Activated CD8-positive, alpha-beta T cell treated with anti-CD3 and anti-CD28 coated beads for 36 hours (primary cell): ENCODE measurements around the gene CBFA2T3. TPM values are rescaled to one million over a fixed set of nuclear protein-coding genes. Genes with fewer than 3 reads are reported as not detected.

Experiments used
- ATAC-seq: fragments of 200-7000 bp; cut with Tn5 transposase; one replicate; pipeline ENCODE4 v1.10.0; 2021; ENCODE audit warnings: mild to moderate bottlenecking, moderate library complexity
- CTCF ChIA-PET: fragments of 350-600 bp; sonication (Branson Sonifier 250); formaldehyde crosslinking; loops from one replicate; lab custom pipeline; 2021; ENCODE audit warnings: antibody characterized with exemption; lab: Charles Lee
- POLR2A ChIA-PET: fragments of 350-600 bp; sonication (Branson Sonifier 250); formaldehyde crosslinking; loops from one replicate; lab custom pipeline; 2021; ENCODE audit warnings: antibody characterized with exemption; lab: Charles Lee
- DNase-seq: peaks from one replicate; pipeline ENCODE4 v3.0.0-alpha.2; 2020
- H3K27ac Mint-ChIP-seq: one replicate; pipeline ENCODE4 v1.8.0; 2021; ENCODE audit warnings: mild to moderate bottlenecking, mixed read lengths
- H3K27me3 Mint-ChIP-seq: one replicate; pipeline ENCODE4 v1.8.0; 2021; ENCODE audit warnings: mixed read lengths
- H3K36me3 Mint-ChIP-seq: one replicate; pipeline ENCODE4 v1.8.0; 2021; ENCODE audit warnings: low read depth, mixed read lengths
- H3K4me1 Mint-ChIP-seq: one replicate; pipeline ENCODE4 v1.8.0; 2021; ENCODE audit warnings: low read depth, mixed read lengths
- H3K4me3 Mint-ChIP-seq: one replicate; pipeline ENCODE4 v1.8.0; 2021; ENCODE audit warnings: mild to moderate bottlenecking, moderate library complexity, mixed read lengths
- H3K9me3 Mint-ChIP-seq: one replicate; pipeline ENCODE4 v1.8.0; 2021; ENCODE audit warnings: mixed read lengths
- intact Hi-C: fragments of 100-400 bp; cut with micrococcal nuclease; formaldehyde crosslinking; loops from one replicate; pipeline ENCODE4 v1.10.0; 2022
- total RNA-seq, 2 experiments: library from RNA; stranded (reverse); gene quantifications; one replicate each; pipeline ENCODE4 v1.2.3, GENCODE V29; 2021
- TF ChIP-seq, protein P1 (sequence below): fragments of 200-600 bp; IDR thresholded peaks from one replicate; pipeline ENCODE4 v1.8.0; 2022; ENCODE audit warnings: antibody characterized with exemption, mild to moderate bottlenecking

The CBFA2T3 gene
- total RNA-seq, 2 experiments from 2014 or later: 0.14 to 0.34 TPM

DNA sequence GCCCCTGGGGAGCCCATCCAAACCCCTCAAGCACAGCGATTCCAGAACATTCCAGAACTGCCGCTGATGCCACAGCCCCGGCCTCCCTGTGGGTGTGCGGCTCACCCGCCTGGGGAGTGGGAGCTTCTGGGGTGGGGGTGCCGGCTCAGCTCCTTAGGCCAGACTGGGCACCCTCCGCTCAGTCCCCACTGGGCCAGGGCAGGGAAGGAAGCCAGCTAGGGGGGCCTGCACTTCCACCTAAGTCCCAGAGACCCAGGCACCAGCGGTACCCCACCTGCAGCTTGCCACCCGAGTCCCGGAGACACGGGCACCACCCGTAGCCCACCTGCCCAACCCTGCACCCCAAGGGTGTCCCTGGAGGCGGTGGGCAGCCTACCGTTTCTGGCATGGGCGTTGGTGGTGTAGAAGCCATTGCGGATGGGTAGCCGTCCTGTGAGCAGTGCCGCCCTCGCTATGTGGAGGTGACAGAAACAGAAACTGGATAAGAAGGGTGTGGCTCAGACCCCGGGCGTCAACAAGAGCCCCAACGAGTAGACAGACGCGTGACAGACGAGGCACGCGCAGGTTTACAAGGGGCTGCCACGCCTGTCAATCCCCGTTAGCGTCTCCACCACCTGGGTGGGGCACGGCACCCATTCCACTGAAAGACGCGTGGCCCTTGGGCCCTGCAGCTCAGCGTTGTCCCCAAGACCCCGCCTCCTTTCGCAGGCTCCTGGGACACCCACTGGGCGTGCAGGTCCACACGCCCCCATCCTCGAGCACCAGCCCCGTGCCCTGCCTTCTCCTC is 135.3 kb downstream of the CBFA2T3 start:
- intact Hi-C loops: loop anchor here (10.0 kb wide), 1 partner anchor 63 kb away; no protein-coding TSS in a partner anchor
- CTCF ChIA-PET: interaction anchor here (1.1 to 1.5 kb wide), 2 partner anchors 17 to 26 kb away, joined by 3 to 4 read pairs; no protein-coding TSS in a partner anchor
- DNase-seq: no peak
- no peaks in the 10 kb centered on the region for H3K9me3 Mint-ChIP-seq
- no peak for ATAC-seq
- TF ChIP-seq, protein P1, sequence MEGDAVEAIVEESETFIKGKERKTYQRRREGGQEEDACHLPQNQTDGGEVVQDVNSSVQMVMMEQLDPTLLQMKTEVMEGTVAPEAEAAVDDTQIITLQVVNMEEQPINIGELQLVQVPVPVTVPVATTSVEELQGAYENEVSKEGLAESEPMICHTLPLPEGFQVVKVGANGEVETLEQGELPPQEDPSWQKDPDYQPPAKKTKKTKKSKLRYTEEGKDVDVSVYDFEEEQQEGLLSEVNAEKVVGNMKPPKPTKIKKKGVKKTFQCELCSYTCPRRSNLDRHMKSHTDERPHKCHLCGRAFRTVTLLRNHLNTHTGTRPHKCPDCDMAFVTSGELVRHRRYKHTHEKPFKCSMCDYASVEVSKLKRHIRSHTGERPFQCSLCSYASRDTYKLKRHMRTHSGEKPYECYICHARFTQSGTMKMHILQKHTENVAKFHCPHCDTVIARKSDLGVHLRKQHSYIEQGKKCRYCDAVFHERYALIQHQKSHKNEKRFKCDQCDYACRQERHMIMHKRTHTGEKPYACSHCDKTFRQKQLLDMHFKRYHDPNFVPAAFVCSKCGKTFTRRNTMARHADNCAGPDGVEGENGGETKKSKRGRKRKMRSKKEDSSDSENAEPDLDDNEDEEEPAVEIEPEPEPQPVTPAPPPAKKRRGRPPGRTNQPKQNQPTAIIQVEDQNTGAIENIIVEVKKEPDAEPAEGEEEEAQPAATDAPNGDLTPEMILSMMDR: no peak
- H3K4me1 Mint-ChIP-seq: no peaks in the 10 kb centered on the region
- no peak overlapping the region for H3K4me3 Mint-ChIP-seq
- H3K27ac Mint-ChIP-seq: no peak overlapping the region
- H3K36me3 Mint-ChIP-seq: no peaks in the 10 kb centered on the region
- H3K27me3 Mint-ChIP-seq: no peaks in the 10 kb centered on the region
- POLR2A ChIA-PET: no interaction called here

DNA sequence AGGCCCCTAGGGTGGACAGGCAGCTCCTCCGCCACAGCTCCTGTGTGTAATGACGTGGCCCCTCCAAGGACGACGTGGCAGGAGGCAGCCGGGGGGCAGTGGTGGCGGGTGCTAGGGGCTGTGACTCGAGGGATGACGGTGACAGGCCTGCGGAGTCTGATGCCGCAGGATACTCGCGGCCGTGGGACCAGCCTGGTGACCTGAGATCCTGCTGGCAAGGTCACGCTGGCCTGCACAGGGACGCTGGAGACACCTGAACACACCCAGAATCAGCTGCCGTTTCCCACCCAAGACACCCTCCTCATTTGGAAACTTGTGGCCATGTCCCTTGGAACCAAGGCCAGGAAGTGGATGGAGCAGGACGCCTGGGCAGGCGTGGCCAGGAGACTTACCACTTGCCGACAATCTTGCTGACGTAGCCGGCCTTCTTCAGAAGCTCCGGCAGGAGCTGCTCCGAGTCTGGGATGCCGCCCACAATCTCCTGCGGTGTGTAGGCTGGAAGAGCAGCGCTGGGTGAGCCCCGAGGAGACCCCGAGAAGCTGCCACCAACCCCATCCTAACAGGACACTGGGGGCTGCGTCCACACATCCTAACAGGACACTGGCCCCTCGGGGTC is 136.3 kb downstream of the CBFA2T3 start:
- ATAC-seq (no peak), DNase-seq (no peak)
- no peak overlapping the region for H3K4me3 Mint-ChIP-seq
- no peaks in the 10 kb centered on the region for H3K9me3 Mint-ChIP-seq
- no peaks in the 10 kb centered on the region for H3K4me1 Mint-ChIP-seq
- no peaks in the 10 kb centered on the region for H3K36me3 Mint-ChIP-seq
- CTCF ChIA-PET: interaction anchor here (1.1 to 1.5 kb wide), 2 partner anchors 18 to 25 kb away, joined by 3 to 4 read pairs; no protein-coding TSS in a partner anchor
- intact Hi-C loops: loop anchor here (10.0 kb wide), 1 partner anchor 64 kb away; no protein-coding TSS in a partner anchor
- no peaks in the 10 kb centered on the region for H3K27me3 Mint-ChIP-seq
- TF ChIP-seq, protein P1: no peak
- POLR2A ChIA-PET: interaction anchor here (0.5 kb wide), 1 partner anchor 872 kb away, joined by 3 read pairs; no protein-coding TSS in a partner anchor
- H3K27ac Mint-ChIP-seq: no peak overlapping the region

DNA sequence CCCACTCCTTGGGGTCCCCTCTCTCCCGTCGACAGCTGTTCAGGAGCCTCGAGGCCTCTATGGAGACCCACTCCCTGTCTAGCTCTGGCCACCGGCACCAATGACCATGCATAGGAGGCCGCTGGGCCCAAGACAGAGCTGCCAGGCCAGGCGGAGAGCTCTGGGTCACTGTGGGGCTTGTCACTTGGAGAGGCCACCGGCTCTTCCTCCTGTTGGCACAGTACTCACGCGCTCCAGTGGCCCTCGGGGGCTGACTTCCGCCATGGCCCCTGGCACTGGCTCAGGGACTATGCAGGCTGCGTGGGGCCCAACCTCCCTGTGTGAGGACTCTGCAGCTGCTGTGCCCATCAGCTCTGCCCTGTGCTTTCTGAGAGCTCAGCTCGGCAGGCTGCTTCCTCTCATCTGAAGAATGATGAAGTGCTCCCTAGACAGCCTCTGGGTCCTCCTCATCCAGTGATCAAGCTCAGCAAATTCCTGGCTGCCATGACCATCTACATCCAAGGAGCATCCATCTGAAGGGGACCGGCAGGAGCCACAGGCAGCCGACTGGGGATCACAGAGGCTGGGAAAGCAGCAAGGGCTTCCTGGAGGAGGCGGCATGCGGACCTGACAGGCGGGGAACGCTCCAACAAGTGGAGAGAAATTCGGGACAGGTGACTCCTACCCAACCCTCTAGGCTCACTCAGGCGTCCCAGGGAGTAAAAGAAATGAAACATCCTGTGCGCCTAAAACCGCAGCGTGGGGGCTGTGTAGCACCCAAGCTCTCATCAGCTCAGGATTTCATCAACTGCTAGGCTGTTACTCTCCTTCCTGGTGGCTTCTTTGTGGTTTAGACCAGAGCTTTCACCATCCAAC is 137.0 kb downstream of the CBFA2T3 start:
- CTCF ChIA-PET: interaction anchor here (1.3 to 1.5 kb wide), 2 partner anchors 18 kb away, joined by 4 read pairs; partner anchors contain the start of genes GALNS and TRAPPC2L
- no peak overlapping the region for H3K4me3 Mint-ChIP-seq
- no peaks in the 10 kb centered on the region for H3K27me3 Mint-ChIP-seq
- TF ChIP-seq, protein P1: no peak
- no peaks in the 10 kb centered on the region for H3K4me1 Mint-ChIP-seq
- ATAC-seq (no peak), DNase-seq (no peak)
- no peaks in the 10 kb centered on the region for H3K9me3 Mint-ChIP-seq
- H3K36me3 Mint-ChIP-seq: no peaks in the 10 kb centered on the region
- no peak overlapping the region for H3K27ac Mint-ChIP-seq
- intact Hi-C loops: loop anchor here (10.0 kb wide), 1 partner anchor 65 kb away; no protein-coding TSS in a partner anchor
- POLR2A ChIA-PET: interaction anchor here (0.5 kb wide), 1 partner anchor 873 kb away, joined by 3 read pairs; no protein-coding TSS in a partner anchor

DNA sequence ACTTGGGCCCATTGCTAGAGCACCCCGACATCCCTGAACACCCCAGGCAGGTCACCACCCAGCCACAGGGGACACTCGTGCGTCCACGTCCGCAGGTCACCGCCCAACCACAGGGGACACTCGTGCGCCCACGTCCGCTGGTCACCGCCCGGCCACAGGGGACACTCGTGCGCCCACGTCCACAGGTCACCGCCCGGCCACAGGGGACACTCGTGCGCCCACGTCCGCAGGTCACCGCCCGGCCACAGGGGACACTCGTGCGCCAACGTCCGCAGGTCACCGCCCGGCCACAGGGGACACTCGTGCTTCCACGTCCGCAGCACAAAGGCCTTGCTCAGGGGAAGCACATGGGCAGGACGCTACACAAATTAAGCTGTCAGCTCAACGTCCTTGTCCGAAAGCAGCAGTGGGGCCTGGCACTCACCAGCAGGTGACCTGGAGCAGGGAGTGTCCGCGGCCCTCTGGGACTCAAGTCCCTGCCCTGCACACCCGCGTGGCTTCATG is 137.9 kb downstream of the CBFA2T3 start:
- no peak for ATAC-seq
- Mint-ChIP-seq H3K36me3 (no peaks in the 10 kb centered on the region), H3K4me1 (no peaks in the 10 kb centered on the region), H3K9me3 (no peaks in the 10 kb centered on the region), H3K4me3 (no peak overlapping the region), H3K27me3 (no peaks in the 10 kb centered on the region), H3K27ac (no peak overlapping the region)
- TF ChIP-seq, protein P1: no peak
- intact Hi-C loops: no loop called here
- ChIA-PET CTCF (interaction anchor here (1.3 kb wide), 1 partner anchor 19 kb away, joined by 4 read pairs; the partner anchor contains the start of genes GALNS and TRAPPC2L), POLR2A (interaction anchor here (0.8 kb wide), 1 partner anchor 10 kb away, joined by 4 read pairs; no protein-coding TSS in a partner anchor)
- DNase-seq: no peak
